Bronchial epithelial cell (primary cell): ENCODE measurements around the gene JAKMIP1. TPM values are rescaled to one million over a fixed set of nuclear protein-coding genes. Genes with fewer than 3 reads are reported as not detected.

Experiments used
- DNase-seq: peaks from one replicate; pipeline ENCODE4 v3.0.0-alpha.2; 2010; ENCODE audit warnings: low read depth
- FAIRE-seq: peaks from 2 replicates; lab custom pipeline; 2011; peaks lifted over from hg19 to GRCh38; lab: Jason Lieb, UNC
- H3K27me3 ChIP-seq: 2 replicates; pipeline ENCODE4 v1.5.1; 2011; ENCODE audit warnings: low read length; ENCODE audit not compliant: control insufficient read depth, insufficient read depth
- H3K36me3 ChIP-seq: 2 replicates; pipeline ENCODE4 v1.5.1; 2011; ENCODE audit warnings: low read length; ENCODE audit not compliant: control insufficient read depth, insufficient read depth
- H3K4me3 ChIP-seq: 2 replicates; pipeline ENCODE4 v1.5.1; 2011; ENCODE audit warnings: mild to moderate bottlenecking, low read depth, low read length, control low read depth
- total RNA-seq: library from RNA; depleted of rRNA; stranded (reverse); fragments of >200 nt; gene quantifications from 2 replicates; pipeline ENCODE4 v1.2.1, GENCODE V29; 2014
- TF ChIP-seq, protein P1 (sequence below): IDR thresholded peaks from 2 replicates; pipeline ENCODE4 v1.5.1; 2011; ENCODE audit warnings: mild to moderate bottlenecking, moderate library complexity, low read length, control low read depth, inconsistent platforms; ENCODE audit not compliant: insufficient read depth, severe bottlenecking

JAKMIP1 gene
- total RNA-seq, 1 donor from 2014 or later, result not detected

DNA sequence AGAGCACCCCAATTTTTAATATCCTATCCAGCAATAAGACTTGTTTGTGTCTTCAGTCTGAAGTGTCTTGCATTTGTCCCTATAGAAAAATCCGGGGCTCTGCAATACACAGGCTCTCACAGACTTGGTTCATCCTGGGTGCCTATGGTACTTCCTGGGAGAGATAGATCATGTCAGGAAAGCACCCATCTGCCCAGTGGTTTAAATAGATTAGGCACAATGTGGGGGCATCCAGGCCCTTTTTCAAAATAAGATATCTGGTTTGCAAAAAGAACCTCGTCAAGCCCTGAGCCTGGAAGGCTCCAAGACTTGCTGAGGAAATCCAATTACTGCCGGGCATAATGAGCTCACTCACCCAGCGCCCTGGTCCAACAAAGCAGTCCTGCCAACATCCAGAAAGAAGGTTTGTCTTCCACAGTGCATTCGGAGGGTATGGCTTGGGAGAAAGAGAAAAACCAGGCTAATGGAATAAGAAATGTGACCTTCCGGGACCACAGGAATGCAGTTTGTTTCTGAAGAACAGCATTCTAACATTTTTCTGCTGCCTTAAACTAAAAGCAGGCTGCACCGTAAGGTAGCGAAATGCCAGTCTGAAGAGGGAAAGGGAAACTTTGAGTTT lies 11.6 kb downstream of the JAKMIP1 start:
- H3K27me3 ChIP-seq, result no peaks in the 10 kb centered on the region
- H3K4me3 ChIP-seq, result no peak overlapping the region
- DNase-seq, result no peak
- FAIRE-seq, result no peak
- no peaks in the 10 kb centered on the region for H3K36me3 ChIP-seq
- TF ChIP-seq, protein P1, sequence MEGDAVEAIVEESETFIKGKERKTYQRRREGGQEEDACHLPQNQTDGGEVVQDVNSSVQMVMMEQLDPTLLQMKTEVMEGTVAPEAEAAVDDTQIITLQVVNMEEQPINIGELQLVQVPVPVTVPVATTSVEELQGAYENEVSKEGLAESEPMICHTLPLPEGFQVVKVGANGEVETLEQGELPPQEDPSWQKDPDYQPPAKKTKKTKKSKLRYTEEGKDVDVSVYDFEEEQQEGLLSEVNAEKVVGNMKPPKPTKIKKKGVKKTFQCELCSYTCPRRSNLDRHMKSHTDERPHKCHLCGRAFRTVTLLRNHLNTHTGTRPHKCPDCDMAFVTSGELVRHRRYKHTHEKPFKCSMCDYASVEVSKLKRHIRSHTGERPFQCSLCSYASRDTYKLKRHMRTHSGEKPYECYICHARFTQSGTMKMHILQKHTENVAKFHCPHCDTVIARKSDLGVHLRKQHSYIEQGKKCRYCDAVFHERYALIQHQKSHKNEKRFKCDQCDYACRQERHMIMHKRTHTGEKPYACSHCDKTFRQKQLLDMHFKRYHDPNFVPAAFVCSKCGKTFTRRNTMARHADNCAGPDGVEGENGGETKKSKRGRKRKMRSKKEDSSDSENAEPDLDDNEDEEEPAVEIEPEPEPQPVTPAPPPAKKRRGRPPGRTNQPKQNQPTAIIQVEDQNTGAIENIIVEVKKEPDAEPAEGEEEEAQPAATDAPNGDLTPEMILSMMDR, result no peak

DNA sequence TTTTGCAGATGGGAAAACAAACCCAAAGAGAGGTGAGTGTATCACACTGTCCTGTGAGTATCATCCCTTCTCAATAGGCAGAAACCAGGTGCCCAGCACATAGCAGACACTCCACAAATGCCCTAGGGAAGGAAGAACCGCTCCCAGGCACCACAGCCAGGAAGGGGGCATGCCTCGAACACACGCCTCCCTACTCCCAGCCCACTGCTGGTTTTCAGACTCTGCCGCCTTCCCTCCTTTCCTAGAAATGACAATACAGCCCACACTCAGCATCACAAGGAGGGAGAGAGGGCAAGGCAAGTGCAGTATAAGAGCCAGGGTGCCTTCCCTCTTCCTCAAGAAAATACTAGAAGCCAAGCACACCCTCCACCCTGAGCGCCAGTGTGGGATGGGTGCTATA lies 16.2 kb downstream of the JAKMIP1 start:
- DNase-seq, result no peak
- no peak overlapping the region for H3K4me3 ChIP-seq
- FAIRE-seq, result peak; percentile 55
- TF ChIP-seq, protein P1, result no peak
- H3K27me3 ChIP-seq, result no peaks in the 10 kb centered on the region
- no peaks in the 10 kb centered on the region for H3K36me3 ChIP-seq

DNA sequence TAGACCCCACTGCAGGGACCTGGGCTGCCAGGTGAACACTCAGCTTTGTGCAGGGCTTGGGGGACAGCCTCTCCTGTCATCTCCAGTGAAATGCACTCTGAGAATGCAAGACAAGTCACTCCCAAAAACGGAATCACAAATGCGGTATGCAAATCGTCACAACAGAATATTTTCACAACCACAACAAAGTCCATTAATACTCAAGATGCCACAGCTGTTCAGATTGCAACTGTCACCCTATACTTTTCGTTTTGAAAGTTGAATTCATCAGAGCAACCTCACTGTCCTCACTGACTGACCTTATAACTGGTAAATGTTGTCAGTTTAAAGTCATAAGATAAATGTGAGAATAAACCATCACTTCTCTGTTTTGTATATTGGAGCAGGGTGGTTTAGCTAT lies 16.6 kb downstream of the JAKMIP1 start:
- Histone ChIP-seq H3K36me3 (no peaks in the 10 kb centered on the region), H3K27me3 (no peaks in the 10 kb centered on the region), H3K4me3 (no peak overlapping the region)
- no peak for DNase-seq
- no peak for FAIRE-seq
- TF ChIP-seq, protein P1, result no peak

DNA sequence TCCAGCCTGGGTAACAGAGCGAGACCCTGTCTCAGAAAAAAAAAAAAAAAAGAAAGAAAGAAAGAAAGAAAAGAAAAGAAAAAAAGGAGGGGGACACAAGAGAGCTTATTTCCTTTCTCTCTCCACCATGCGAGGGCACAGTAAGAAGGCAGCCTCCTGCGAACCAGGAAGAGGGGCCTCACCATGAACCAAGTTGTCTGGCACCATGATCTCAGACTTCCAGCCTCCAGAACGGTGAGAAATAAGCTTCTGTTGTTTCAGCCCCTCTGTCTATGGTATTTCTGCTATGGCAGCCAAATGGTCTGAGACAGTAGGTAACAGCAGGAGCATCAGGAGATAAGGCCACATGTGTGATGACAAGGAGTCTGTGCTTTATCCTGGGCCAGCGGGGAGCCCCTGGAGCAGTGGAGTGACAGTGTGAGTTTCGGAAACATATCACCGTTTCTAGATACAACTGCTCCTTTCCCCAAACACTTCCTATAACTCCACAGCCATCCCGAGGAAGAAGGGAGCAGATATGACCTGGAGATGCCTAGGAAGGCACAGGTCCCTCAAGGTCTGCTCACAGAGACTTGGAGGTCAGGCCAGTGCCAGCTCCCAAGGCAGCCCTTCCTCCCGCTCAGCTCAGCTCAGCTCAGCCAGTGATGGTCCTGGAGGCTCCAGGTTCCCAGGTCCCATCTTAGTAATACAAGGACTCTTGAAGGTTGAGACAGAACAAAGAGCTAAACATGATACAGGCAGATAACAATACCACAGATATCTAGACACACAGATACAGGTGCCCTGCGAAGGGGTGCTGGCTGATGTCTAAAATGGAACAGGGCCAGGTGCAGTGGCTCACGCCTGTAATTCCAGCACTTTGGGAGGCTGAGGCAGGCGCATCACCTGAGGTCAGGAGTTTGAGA lies 17.7 kb downstream of the JAKMIP1 start:
- TF ChIP-seq, protein P1, result no peak
- Histone ChIP-seq H3K36me3 (no peaks in the 10 kb centered on the region), H3K27me3 (no peaks in the 10 kb centered on the region), H3K4me3 (no peak overlapping the region)
- no peak for DNase-seq
- FAIRE-seq, result no peak

DNA sequence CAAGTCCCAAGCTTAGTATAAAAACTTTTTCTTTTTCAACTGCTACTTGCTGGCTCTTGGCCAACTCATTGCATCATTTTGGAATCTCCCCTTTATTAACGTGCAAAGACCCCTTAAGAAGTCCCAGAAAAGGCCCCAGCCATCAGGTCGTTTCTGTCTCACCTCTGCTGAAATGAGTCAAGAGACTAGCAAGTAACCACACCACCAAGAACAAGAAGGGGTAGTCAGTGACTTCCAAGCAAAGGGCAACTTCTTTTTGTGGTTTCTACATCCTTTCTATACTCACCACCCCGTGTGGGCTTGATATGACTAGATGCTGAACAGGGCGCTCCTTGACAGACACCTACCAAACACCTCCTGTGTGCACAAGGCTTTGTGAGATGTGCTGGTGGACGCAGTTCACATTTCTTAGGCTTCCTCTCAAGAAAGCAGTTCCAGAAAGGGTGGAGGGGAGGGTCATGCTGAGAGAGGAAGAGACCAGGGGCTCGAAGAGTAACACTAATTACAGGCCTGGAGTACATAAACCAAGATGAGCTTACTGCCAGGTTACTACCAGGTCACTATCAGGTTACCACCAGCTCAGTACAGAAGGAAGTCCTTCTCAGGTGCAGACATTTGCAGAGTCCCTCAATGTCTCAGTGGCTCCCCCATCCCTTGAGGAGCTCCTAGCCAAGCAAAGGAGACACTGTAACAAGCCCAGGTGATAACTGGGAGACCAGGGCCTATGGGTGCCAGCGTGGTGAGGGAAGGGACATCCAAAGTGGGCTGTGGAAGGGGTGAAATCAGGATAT lies 19.3 kb downstream of the JAKMIP1 start:
- H3K36me3 ChIP-seq, result no peaks in the 10 kb centered on the region
- TF ChIP-seq, protein P1, result no peak
- FAIRE-seq, result peak; percentile 83
- no peaks in the 10 kb centered on the region for H3K27me3 ChIP-seq
- H3K4me3 ChIP-seq, result no peak overlapping the region
- no peak for DNase-seq
